GM13976 (cell line): ENCODE measurements around the gene ATXN1.

Source experiments
- DNase-seq: peaks from one replicate; pipeline ENCODE4 v3.0.0; 2012; ENCODE audit warnings: low spot score
- CTCF ChIP-seq: IDR thresholded peaks from 2 replicates; pipeline ENCODE4 v1.5.1; 2012; ENCODE audit warnings: borderline replicate concordance, mild to moderate bottlenecking; ENCODE audit not compliant: insufficient read depth; ENCODE audit errors: extremely low read depth, missing control alignments, control extremely low read depth
- in situ Hi-C: fragments of 300-500 bp; cut with MboI; formaldehyde crosslinking; loops from one replicate; pipeline ENCODE4 v1.12.0; 2022; ENCODE audit warnings: low sequenced_read_pairs, mixed read lengths, inconsistent platforms; ENCODE audit not compliant: unreplicated experiment

The ATXN1 gene

GRCh38 chr6:16746401-16746800 lies 14.9 kb downstream of the ATXN1 start:
- no peak for DNase-seq
- TF ChIP-seq CTCF, result no peak
- in situ Hi-C loops, result no loop called here

- no peak for TF ChIP-seq CTCF
- in situ Hi-C loops, result no loop called here
These were observed 17.5 kb downstream of the ATXN1 start for GRCh38 chr6:16743664-16744210.

GRCh38 chr6:16742116-16742515 lies 19.1 kb downstream of the ATXN1 start:
- no peak for DNase-seq
- no peak for TF ChIP-seq CTCF
- in situ Hi-C loops, result no loop called here

More at GRCh38 chr6:16743664-16744210, 17.5 kb downstream of the ATXN1 start:
- no peak for DNase-seq

- DNase-seq, result peak; percentile 15
- TF ChIP-seq CTCF, result no peak
- in situ Hi-C loops, result no loop called here
These were observed 19.9 kb downstream of the ATXN1 start for GRCh38 chr6:16741112-16742016.

- no peak for TF ChIP-seq CTCF
These were observed 21.2 kb downstream of the ATXN1 start for GRCh38 chr6:16740097-16740496.

GRCh38 chr6:16739329-16739801 lies 21.9 kb downstream of the ATXN1 start:
- in situ Hi-C loops, result no loop called here
- TF ChIP-seq CTCF, result no peak
- no peak for DNase-seq

More at GRCh38 chr6:16740097-16740496, 21.2 kb downstream of the ATXN1 start:
- in situ Hi-C loops, result no loop called here
- DNase-seq, result no peak
